GM12892 (cell line): ENCODE results near the gene DRC7.

Experiments used
- POLR2A ChIP-seq: IDR thresholded peaks from 2 replicates; pipeline ENCODE4 v1.6.1; 2011; ENCODE audit warnings: low read depth, low read length, control low read depth
- POLR2AphosphoS5 ChIP-seq: IDR thresholded peaks from 2 replicates; pipeline ENCODE4 v1.6.1; 2011; ENCODE audit warnings: low read depth, low read length, control low read depth

- TF ChIP-seq POLR2A (no peak), POLR2AphosphoS5 (no peak)
Observed at GRCh38 chr16:57704905-57705852, 10.6 kb downstream of the DRC7 start.
